Astrocyte (in vitro differentiated cells and primary cell): ENCODE measurements around the gene IZUMO3. TPM values are rescaled to one million over a fixed set of nuclear protein-coding genes. Genes with fewer than 3 reads are reported as not detected.
"Not testable (repeated sequence)": the region's sequence is repeated elsewhere in the genome, so short reads cannot be mapped to it uniquely, and the experiment has no call there.

Experiments
- DNase-seq: peaks from one replicate; pipeline ENCODE4 v3.0.0-alpha.2; 2010; ENCODE audit warnings: low read depth
- FAIRE-seq: peaks from 2 replicates; lab custom pipeline; 2011; peaks lifted over from hg19 to GRCh38; lab: Jason Lieb, UNC
- H2AFZ ChIP-seq: 2 replicates; pipeline ENCODE4 v1.6.0; 2012; ENCODE audit warnings: low read depth, low read length, inconsistent platforms
- H3K27ac ChIP-seq: 2 replicates; pipeline ENCODE4 v1.5.1; 2011; ENCODE audit warnings: low read depth, low read length, inconsistent platforms
- H3K27me3 ChIP-seq: 2 replicates; pipeline ENCODE4 v1.6.0; 2011; ENCODE audit warnings: low read length, inconsistent platforms; ENCODE audit not compliant: insufficient read depth
- H3K36me3 ChIP-seq: 2 replicates; pipeline ENCODE4 v1.5.1; 2011; ENCODE audit warnings: low read length, inconsistent platforms; ENCODE audit not compliant: insufficient read depth
- H3K4me1 ChIP-seq: 2 replicates; pipeline ENCODE4 v1.5.1; 2011; ENCODE audit warnings: low read length, inconsistent platforms; ENCODE audit not compliant: insufficient read depth
- H3K4me2 ChIP-seq: 2 replicates; pipeline ENCODE4 v1.6.0; 2012; ENCODE audit warnings: low read length, inconsistent platforms
- H3K4me3 ChIP-seq: 2 replicates; pipeline ENCODE4 v1.5.1; 2011; ENCODE audit warnings: low read depth, mild to moderate bottlenecking, low read length, inconsistent platforms; ENCODE audit not compliant: insufficient read depth
- H3K79me2 ChIP-seq: 2 replicates; pipeline ENCODE4 v1.6.0; 2012; ENCODE audit warnings: mild to moderate bottlenecking, low read length, inconsistent platforms; ENCODE audit not compliant: insufficient read depth
- H3K9ac ChIP-seq: 2 replicates; pipeline ENCODE4 v1.6.0; 2012; ENCODE audit warnings: mild to moderate bottlenecking, low read length, inconsistent platforms
- H3K9me3 ChIP-seq: 2 replicates; pipeline ENCODE4 v1.5.1; 2012; ENCODE audit warnings: low read depth, mild to moderate bottlenecking, low read length, inconsistent platforms; ENCODE audit not compliant: insufficient read depth
- H4K20me1 ChIP-seq: 2 replicates; pipeline ENCODE4 v1.6.0; 2012; ENCODE audit warnings: low read length, inconsistent platforms; ENCODE audit not compliant: insufficient read depth
- H3K27ac Mint-ChIP-seq: one replicate; pipeline ENCODE4 v1.8.0; 2021; ENCODE audit warnings: mild to moderate bottlenecking, mixed read lengths; ENCODE audit not compliant: unreplicated experiment
- H3K27me3 Mint-ChIP-seq: one replicate; pipeline ENCODE4 v1.8.0; 2021; ENCODE audit warnings: low read depth, mixed read lengths; ENCODE audit not compliant: unreplicated experiment
- H3K36me3 Mint-ChIP-seq: one replicate; pipeline ENCODE4 v1.8.0; 2021; ENCODE audit warnings: low read depth, mixed read lengths; ENCODE audit not compliant: unreplicated experiment
- H3K4me1 Mint-ChIP-seq: one replicate; pipeline ENCODE4 v1.8.0; 2021; ENCODE audit warnings: low read depth, mixed read lengths; ENCODE audit not compliant: unreplicated experiment
- H3K4me3 Mint-ChIP-seq: one replicate; pipeline ENCODE4 v1.8.0; 2021; ENCODE audit warnings: mild to moderate bottlenecking, moderate library complexity, mixed read lengths; ENCODE audit not compliant: unreplicated experiment
- H3K9me3 Mint-ChIP-seq: one replicate; pipeline ENCODE4 v1.8.0; 2021; ENCODE audit warnings: mild to moderate bottlenecking, mixed read lengths; ENCODE audit not compliant: unreplicated experiment
- EZH2 ChIP-seq: IDR thresholded peaks from 2 replicates; pipeline ENCODE4 v1.6.1; 2012; ENCODE audit warnings: mild to moderate bottlenecking, low read length, inconsistent platforms; ENCODE audit not compliant: insufficient read depth
- total RNA-seq: library from RNA; stranded (reverse); gene quantifications from 2 replicates; pipeline ENCODE4 v1.2.1, GENCODE V29; 2021
- TF ChIP-seq, protein P1 (sequence below): IDR thresholded peaks from 2 replicates; pipeline ENCODE4 v1.5.1; 2011; ENCODE audit warnings: low read depth, mild to moderate bottlenecking, inconsistent platforms, low read length, moderate library complexity; ENCODE audit not compliant: insufficient read depth

The IZUMO3 gene
- total RNA-seq, 1 donor from 2014 or later: not detected

DNA sequence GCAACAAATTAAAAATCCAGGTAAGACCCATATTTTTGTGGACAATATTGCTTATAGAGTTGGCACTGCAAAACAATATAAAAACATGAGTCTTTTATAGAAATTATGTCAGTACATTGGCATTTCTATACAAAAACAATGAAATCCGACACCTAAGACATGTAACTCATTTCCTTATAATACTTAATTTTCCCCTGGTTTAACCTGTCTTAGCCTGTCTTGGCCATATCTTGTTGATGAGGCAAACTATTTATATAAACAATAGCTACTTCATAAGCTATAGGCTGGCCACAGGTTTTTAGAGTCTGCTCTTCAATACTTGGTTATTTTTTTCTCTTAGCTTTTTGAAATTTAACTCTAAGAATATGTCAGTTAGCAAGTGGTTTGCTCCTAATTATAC, 44.7 kb upstream of the IZUMO3 start:
- no peaks in the 10 kb centered on the region for H4K20me1 ChIP-seq
- Mint-ChIP-seq H3K27ac (no peak overlapping the region), H3K36me3 (no peaks in the 10 kb centered on the region), H3K27me3 (no peaks in the 10 kb centered on the region), H3K9me3 (peaks cover 11% of the 10 kb centered on the region), H3K4me1 (no peaks in the 10 kb centered on the region), H3K4me3 (no peak overlapping the region)
- no peaks in the 10 kb centered on the region for H3K79me2 ChIP-seq
- TF ChIP-seq, protein P1, sequence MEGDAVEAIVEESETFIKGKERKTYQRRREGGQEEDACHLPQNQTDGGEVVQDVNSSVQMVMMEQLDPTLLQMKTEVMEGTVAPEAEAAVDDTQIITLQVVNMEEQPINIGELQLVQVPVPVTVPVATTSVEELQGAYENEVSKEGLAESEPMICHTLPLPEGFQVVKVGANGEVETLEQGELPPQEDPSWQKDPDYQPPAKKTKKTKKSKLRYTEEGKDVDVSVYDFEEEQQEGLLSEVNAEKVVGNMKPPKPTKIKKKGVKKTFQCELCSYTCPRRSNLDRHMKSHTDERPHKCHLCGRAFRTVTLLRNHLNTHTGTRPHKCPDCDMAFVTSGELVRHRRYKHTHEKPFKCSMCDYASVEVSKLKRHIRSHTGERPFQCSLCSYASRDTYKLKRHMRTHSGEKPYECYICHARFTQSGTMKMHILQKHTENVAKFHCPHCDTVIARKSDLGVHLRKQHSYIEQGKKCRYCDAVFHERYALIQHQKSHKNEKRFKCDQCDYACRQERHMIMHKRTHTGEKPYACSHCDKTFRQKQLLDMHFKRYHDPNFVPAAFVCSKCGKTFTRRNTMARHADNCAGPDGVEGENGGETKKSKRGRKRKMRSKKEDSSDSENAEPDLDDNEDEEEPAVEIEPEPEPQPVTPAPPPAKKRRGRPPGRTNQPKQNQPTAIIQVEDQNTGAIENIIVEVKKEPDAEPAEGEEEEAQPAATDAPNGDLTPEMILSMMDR: no peak
- no peak for TF ChIP-seq EZH2
- no peak overlapping the region for H3K4me2 ChIP-seq
- no peaks in the 10 kb centered on the region for H3K36me3 ChIP-seq
- H3K9ac ChIP-seq: no peak overlapping the region
- no peaks in the 10 kb centered on the region for H3K4me1 ChIP-seq
- FAIRE-seq (no peak), DNase-seq (no peak)
- no peak overlapping the region for H3K27ac ChIP-seq
- H3K27me3 ChIP-seq: no peaks in the 10 kb centered on the region
- no peak overlapping the region for H2AFZ ChIP-seq
- H3K4me3 ChIP-seq: no peak overlapping the region
- H3K9me3 ChIP-seq: no peaks in the 10 kb centered on the region

DNA sequence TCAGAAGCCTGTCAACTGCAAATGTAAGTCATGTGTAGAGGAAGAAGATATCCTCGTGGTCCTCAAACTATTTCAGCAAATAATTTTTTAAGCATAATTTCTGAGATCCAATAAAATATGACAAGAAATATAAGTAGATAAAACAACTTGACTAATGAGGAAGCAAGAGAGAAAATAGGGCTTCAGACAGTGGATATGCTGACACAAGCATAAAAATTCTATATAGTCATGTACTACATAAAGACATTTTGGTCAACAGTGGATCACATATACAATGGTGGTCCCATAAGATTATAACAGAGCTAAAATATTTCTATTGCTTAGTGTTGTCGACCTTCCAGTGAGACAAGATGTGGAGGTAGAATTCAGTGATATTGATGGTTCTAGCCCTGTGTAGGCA, 42.2 kb upstream of the IZUMO3 start:
- H3K9ac ChIP-seq: no peak overlapping the region
- H3K79me2 ChIP-seq: no peaks in the 10 kb centered on the region
- Mint-ChIP-seq H3K27ac (no peak overlapping the region), H3K4me3 (no peak overlapping the region), H3K36me3 (no peaks in the 10 kb centered on the region), H3K4me1 (no peaks in the 10 kb centered on the region), H3K9me3 (peaks cover 13% of the 10 kb centered on the region), H3K27me3 (no peaks in the 10 kb centered on the region)
- H3K4me2 ChIP-seq: no peak overlapping the region
- DNase-seq: no peak
- TF ChIP-seq, protein P1: no peak
- TF ChIP-seq EZH2: no peak
- no peaks in the 10 kb centered on the region for H4K20me1 ChIP-seq
- H3K36me3 ChIP-seq: no peaks in the 10 kb centered on the region
- H3K4me3 ChIP-seq: no peak overlapping the region
- no peak overlapping the region for H2AFZ ChIP-seq
- H3K27ac ChIP-seq: no peak overlapping the region
- H3K4me1 ChIP-seq: no peaks in the 10 kb centered on the region
- no peaks in the 10 kb centered on the region for H3K9me3 ChIP-seq
- FAIRE-seq: no peak
- no peaks in the 10 kb centered on the region for H3K27me3 ChIP-seq

DNA sequence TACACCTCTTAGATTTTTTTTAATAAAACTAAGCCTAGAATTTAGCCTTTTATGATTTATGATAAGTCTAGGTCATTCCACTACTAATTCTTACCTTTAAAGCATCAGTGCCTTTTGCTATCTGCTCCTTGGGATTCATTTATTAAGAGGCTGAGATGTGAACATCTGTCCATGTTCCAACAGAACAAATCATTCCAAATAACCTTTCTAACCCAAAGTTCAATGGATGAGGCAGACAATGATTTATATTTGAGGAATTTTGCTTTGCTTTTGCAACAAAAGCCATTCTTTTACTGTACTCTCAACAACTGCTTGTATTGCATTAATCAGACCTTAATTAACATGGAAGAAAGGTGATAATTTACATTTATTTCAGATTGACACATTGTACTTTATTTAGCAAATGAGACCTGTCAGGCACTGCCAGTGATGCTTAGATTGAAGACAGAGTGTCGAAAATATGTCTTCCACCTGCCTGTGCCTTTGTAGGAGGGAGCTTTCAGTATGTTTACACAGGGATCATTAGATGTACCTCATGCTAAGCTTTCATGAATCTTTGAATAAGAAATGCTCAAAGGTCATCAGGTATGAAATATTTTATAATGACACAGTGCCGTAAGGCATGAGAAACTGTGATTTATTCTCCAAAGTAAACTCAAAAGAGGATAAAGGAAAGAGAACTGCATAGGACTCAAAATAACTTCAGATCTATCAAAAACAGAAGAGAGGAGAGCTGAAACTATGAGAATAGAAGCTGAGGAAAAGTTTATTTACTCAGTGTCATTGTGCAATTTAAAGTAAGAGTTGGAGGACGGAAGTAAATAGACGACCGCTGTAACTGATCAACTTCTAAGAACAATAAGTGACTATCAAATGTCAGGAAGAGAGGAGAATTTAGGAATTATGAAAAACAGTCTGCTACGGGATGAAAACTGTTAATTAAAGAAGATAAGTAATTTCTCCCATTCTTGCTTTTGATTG, 36.7 kb upstream of the IZUMO3 start:
- no peak overlapping the region for H3K4me3 Mint-ChIP-seq
- H2AFZ ChIP-seq: no peak overlapping the region
- H3K27ac Mint-ChIP-seq: no peak overlapping the region
- no peaks in the 10 kb centered on the region for H3K36me3 ChIP-seq
- H3K27me3 Mint-ChIP-seq: no peaks in the 10 kb centered on the region
- H3K4me1 ChIP-seq: no peaks in the 10 kb centered on the region
- peaks cover 13% of the 10 kb centered on the region for H3K9me3 Mint-ChIP-seq
- no peak overlapping the region for H3K4me3 ChIP-seq
- H3K9me3 ChIP-seq: no peaks in the 10 kb centered on the region
- H3K4me2 ChIP-seq: no peak overlapping the region
- H4K20me1 ChIP-seq: no peaks in the 10 kb centered on the region
- no peak overlapping the region for H3K9ac ChIP-seq
- FAIRE-seq: no peak
- DNase-seq: no peak
- H3K27ac ChIP-seq: no peak overlapping the region
- no peaks in the 10 kb centered on the region for H3K4me1 Mint-ChIP-seq
- H3K36me3 Mint-ChIP-seq: no peaks in the 10 kb centered on the region
- no peaks in the 10 kb centered on the region for H3K79me2 ChIP-seq
- no peaks in the 10 kb centered on the region for H3K27me3 ChIP-seq
- no peak for TF ChIP-seq EZH2
- TF ChIP-seq, protein P1: no peak

DNA sequence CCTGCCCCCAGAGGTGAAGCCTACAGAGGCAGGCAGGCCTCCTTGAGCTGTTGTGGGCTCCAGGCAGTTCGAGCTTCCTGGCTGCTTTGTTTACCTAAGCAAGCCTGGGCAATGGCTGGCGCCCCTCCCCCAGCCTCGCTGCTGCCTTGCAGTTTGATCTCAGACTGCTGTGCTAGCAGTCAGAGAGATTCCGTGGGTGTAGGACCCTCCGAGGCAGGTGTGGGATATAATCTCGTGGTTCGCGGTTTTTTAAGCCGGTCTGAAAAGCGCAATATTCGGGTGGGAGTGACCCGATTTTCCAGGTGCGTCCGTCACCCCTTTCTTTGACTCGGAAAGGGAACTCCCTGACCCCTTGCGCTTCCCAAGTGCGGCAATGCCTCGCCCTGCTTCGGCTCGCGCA, 34.3 kb upstream of the IZUMO3 start:
- not testable (repeated sequence) for H3K36me3 ChIP-seq, H3K9me3 Mint-ChIP-seq, H3K79me2 ChIP-seq, FAIRE-seq, H3K27ac Mint-ChIP-seq, H3K27ac ChIP-seq, DNase-seq, H4K20me1 ChIP-seq, H3K4me1 ChIP-seq, H2AFZ ChIP-seq, H3K9me3 ChIP-seq, H3K4me3 Mint-ChIP-seq, H3K27me3 ChIP-seq, H3K27me3 Mint-ChIP-seq, H3K9ac ChIP-seq, H3K4me1 Mint-ChIP-seq, H3K4me3 ChIP-seq, H3K4me2 ChIP-seq, H3K36me3 Mint-ChIP-seq
